Measurements from ENCODE around the gene NDFIP2. TPM values are rescaled to one million over a fixed set of nuclear protein-coding genes. Genes with fewer than 3 reads are reported as not detected.

NDFIP2 gene
- total RNA-seq, 1 experiment from 2014 or later = 23.1 TPM

DNA sequence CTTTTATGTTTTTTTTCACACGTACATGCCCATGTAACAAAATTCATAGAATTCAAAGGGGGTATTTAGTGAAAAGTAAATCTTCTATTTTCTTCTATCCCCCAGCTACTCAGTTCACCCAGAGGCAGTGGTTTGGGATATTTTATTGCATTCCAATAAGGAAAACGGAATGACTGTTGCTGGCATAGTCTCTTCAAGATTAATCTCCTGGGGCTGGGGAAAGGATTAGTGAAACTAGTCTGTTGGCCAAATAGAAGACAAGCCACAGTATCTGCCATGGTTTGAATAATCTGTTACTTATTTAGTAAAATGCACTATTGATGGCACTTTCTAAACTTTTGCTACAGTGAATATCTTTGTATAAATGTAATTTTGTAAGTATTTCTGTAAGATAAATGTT lies 122.0 kb downstream of the NDFIP2 start:
- H3K4me3 Mint-ChIP-seq = no peak overlapping the region
- no peaks in the 10 kb centered on the region for H3K4me1 Mint-ChIP-seq
- peaks cover 24% of the 10 kb centered on the region for H3K9me3 Mint-ChIP-seq
- CTCF ChIA-PET = no interaction called here
- ATAC-seq (no peak), DNase-seq (ENCODE audit: low spot score) (no peak)
- POLR2A ChIA-PET = no interaction called here
- no peaks in the 10 kb centered on the region for H3K36me3 Mint-ChIP-seq
- H3K27ac Mint-ChIP-seq = no peak overlapping the region
- H3K27me3 Mint-ChIP-seq (ENCODE audit: low read depth) = no peaks in the 10 kb centered on the region
- TF ChIP-seq, protein P1, sequence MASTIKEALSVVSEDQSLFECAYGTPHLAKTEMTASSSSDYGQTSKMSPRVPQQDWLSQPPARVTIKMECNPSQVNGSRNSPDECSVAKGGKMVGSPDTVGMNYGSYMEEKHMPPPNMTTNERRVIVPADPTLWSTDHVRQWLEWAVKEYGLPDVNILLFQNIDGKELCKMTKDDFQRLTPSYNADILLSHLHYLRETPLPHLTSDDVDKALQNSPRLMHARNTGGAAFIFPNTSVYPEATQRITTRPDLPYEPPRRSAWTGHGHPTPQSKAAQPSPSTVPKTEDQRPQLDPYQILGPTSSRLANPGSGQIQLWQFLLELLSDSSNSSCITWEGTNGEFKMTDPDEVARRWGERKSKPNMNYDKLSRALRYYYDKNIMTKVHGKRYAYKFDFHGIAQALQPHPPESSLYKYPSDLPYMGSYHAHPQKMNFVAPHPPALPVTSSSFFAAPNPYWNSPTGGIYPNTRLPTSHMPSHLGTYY (CRISPR knock-in tag; IDR thresholded peaks at IDR 0.05) = no peak
- TF ChIP-seq NR1H2 (CRISPR knock-in tag; IDR thresholded peaks at IDR 0.05) (no peak), JAZF1 (CRISPR knock-in tag; IDR thresholded peaks at IDR 0.05) (no peak), ELF4 (CRISPR knock-in tag; IDR thresholded peaks at IDR 0.05; ENCODE audit: low read depth) (no peak), NFATC4 (CRISPR knock-in tag; IDR thresholded peaks at IDR 0.05) (no peak), GRHL2 (CRISPR knock-in tag; IDR thresholded peaks at IDR 0.05; ENCODE audit: insufficient replicate concordance, severe bottlenecking) (no peak), KAT7 (CRISPR knock-in tag; IDR thresholded peaks at IDR 0.05; ENCODE audit: borderline replicate concordance) (no peak), OVOL2 (CRISPR knock-in tag; IDR thresholded peaks at IDR 0.05; ENCODE audit: borderline replicate concordance) (no peak), GABPB1 (CRISPR knock-in tag; IDR thresholded peaks at IDR 0.05) (no peak), PRRX2 (CRISPR knock-in tag; IDR thresholded peaks at IDR 0.05) (no peak), ZNF423 (CRISPR knock-in tag; IDR thresholded peaks at IDR 0.05) (no peak)
- TF ChIP-seq, protein P2, sequence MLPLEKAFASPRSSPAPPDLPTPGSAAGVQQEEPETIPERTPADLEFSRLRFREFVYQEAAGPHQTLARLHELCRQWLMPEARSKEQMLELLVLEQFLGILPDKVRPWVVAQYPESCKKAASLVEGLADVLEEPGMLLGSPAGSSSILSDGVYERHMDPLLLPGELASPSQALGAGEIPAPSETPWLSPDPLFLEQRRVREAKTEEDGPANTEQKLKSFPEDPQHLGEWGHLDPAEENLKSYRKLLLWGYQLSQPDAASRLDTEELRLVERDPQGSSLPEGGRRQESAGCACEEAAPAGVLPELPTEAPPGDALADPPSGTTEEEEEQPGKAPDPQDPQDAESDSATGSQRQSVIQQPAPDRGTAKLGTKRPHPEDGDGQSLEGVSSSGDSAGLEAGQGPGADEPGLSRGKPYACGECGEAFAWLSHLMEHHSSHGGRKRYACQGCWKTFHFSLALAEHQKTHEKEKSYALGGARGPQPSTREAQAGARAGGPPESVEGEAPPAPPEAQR (CRISPR knock-in tag; IDR thresholded peaks at IDR 0.05) = no peak
- TF ChIP-seq, protein P3, sequence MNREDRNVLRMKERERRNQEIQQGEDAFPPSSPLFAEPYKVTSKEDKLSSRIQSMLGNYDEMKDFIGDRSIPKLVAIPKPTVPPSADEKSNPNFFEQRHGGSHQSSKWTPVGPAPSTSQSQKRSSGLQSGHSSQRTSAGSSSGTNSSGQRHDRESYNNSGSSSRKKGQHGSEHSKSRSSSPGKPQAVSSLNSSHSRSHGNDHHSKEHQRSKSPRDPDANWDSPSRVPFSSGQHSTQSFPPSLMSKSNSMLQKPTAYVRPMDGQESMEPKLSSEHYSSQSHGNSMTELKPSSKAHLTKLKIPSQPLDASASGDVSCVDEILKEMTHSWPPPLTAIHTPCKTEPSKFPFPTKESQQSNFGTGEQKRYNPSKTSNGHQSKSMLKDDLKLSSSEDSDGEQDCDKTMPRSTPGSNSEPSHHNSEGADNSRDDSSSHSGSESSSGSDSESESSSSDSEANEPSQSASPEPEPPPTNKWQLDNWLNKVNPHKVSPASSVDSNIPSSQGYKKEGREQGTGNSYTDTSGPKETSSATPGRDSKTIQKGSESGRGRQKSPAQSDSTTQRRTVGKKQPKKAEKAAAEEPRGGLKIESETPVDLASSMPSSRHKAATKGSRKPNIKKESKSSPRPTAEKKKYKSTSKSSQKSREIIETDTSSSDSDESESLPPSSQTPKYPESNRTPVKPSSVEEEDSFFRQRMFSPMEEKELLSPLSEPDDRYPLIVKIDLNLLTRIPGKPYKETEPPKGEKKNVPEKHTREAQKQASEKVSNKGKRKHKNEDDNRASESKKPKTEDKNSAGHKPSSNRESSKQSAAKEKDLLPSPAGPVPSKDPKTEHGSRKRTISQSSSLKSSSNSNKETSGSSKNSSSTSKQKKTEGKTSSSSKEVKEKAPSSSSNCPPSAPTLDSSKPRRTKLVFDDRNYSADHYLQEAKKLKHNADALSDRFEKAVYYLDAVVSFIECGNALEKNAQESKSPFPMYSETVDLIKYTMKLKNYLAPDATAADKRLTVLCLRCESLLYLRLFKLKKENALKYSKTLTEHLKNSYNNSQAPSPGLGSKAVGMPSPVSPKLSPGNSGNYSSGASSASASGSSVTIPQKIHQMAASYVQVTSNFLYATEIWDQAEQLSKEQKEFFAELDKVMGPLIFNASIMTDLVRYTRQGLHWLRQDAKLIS (CRISPR knock-in tag; IDR thresholded peaks at IDR 0.05; ENCODE audit: borderline replicate concordance) = no peak
- TF ChIP-seq, protein P4, sequence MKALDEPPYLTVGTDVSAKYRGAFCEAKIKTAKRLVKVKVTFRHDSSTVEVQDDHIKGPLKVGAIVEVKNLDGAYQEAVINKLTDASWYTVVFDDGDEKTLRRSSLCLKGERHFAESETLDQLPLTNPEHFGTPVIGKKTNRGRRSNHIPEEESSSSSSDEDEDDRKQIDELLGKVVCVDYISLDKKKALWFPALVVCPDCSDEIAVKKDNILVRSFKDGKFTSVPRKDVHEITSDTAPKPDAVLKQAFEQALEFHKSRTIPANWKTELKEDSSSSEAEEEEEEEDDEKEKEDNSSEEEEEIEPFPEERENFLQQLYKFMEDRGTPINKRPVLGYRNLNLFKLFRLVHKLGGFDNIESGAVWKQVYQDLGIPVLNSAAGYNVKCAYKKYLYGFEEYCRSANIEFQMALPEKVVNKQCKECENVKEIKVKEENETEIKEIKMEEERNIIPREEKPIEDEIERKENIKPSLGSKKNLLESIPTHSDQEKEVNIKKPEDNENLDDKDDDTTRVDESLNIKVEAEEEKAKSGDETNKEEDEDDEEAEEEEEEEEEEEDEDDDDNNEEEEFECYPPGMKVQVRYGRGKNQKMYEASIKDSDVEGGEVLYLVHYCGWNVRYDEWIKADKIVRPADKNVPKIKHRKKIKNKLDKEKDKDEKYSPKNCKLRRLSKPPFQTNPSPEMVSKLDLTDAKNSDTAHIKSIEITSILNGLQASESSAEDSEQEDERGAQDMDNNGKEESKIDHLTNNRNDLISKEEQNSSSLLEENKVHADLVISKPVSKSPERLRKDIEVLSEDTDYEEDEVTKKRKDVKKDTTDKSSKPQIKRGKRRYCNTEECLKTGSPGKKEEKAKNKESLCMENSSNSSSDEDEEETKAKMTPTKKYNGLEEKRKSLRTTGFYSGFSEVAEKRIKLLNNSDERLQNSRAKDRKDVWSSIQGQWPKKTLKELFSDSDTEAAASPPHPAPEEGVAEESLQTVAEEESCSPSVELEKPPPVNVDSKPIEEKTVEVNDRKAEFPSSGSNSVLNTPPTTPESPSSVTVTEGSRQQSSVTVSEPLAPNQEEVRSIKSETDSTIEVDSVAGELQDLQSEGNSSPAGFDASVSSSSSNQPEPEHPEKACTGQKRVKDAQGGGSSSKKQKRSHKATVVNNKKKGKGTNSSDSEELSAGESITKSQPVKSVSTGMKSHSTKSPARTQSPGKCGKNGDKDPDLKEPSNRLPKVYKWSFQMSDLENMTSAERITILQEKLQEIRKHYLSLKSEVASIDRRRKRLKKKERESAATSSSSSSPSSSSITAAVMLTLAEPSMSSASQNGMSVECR (CRISPR knock-in tag; IDR thresholded peaks at IDR 0.05; ENCODE audit: borderline replicate concordance) = no peak
- TF ChIP-seq, protein P5, sequence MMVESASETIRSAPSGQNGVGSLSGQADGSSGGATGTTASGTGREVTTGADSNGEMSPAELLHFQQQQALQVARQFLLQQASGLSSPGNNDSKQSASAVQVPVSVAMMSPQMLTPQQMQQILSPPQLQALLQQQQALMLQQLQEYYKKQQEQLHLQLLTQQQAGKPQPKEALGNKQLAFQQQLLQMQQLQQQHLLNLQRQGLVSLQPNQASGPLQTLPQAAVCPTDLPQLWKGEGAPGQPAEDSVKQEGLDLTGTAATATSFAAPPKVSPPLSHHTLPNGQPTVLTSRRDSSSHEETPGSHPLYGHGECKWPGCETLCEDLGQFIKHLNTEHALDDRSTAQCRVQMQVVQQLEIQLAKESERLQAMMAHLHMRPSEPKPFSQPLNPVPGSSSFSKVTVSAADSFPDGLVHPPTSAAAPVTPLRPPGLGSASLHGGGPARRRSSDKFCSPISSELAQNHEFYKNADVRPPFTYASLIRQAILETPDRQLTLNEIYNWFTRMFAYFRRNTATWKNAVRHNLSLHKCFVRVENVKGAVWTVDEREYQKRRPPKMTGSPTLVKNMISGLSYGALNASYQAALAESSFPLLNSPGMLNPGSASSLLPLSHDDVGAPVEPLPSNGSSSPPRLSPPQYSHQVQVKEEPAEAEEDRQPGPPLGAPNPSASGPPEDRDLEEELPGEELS (CRISPR knock-in tag; IDR thresholded peaks at IDR 0.05) = no peak
- TF ChIP-seq, protein P6, sequence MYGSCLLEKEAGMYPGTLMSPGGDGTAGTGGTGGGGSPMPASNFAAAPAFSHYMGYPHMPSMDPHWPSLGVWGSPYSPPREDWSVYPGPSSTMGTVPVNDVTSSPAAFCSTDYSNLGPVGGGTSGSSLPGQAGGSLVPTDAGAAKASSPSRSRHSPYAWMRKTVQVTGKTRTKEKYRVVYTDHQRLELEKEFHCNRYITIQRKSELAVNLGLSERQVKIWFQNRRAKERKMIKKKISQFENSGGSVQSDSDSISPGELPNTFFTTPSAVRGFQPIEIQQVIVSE (CRISPR knock-in tag; IDR thresholded peaks at IDR 0.05; ENCODE audit: borderline replicate concordance) = no peak
- TF ChIP-seq, protein P7, sequence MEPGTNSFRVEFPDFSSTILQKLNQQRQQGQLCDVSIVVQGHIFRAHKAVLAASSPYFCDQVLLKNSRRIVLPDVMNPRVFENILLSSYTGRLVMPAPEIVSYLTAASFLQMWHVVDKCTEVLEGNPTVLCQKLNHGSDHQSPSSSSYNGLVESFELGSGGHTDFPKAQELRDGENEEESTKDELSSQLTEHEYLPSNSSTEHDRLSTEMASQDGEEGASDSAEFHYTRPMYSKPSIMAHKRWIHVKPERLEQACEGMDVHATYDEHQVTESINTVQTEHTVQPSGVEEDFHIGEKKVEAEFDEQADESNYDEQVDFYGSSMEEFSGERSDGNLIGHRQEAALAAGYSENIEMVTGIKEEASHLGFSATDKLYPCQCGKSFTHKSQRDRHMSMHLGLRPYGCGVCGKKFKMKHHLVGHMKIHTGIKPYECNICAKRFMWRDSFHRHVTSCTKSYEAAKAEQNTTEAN (CRISPR knock-in tag; IDR thresholded peaks at IDR 0.05) = no peak
- TF ChIP-seq, protein P8, sequence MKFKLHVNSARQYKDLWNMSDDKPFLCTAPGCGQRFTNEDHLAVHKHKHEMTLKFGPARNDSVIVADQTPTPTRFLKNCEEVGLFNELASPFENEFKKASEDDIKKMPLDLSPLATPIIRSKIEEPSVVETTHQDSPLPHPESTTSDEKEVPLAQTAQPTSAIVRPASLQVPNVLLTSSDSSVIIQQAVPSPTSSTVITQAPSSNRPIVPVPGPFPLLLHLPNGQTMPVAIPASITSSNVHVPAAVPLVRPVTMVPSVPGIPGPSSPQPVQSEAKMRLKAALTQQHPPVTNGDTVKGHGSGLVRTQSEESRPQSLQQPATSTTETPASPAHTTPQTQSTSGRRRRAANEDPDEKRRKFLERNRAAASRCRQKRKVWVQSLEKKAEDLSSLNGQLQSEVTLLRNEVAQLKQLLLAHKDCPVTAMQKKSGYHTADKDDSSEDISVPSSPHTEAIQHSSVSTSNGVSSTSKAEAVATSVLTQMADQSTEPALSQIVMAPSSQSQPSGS (CRISPR knock-in tag; IDR thresholded peaks at IDR 0.05; ENCODE audit: borderline replicate concordance, low read depth) = no peak

All from WTC11 (cell line).